Stimulated activated CD4-positive, alpha-beta T cell treated with anti-CD3 and anti-CD28 coated beads, TNF-alpha, amount 100 ng/mL, for 24 hours (primary cell): ENCODE measurements around the gene ADAM10.
A peak's percentile ranks its signal among the peaks of the same experiment; 100 is the strongest.

Experiments
- DNase-seq, 3 experiments: peaks; one replicate each; pipeline ENCODE4 v3.0.0-alpha.2; 2020; ENCODE audit warnings: low read depth in 3 of 3

ADAM10 gene

GRCh38 chr15:58552505-58553364, 196.8 kb downstream of the ADAM10 start:
- no peak for DNase-seq

GRCh38 chr15:58551764-58552504, 197.6 kb downstream of the ADAM10 start:
- no peak for DNase-seq

- DNase-seq: no peak
These were observed 198.3 kb downstream of the ADAM10 start for GRCh38 chr15:58551084-58551763.

GRCh38 chr15:58549785-58550074, 199.8 kb downstream of the ADAM10 start:
- no peak for DNase-seq

GRCh38 chr15:58549013-58549784, 200.3 kb downstream of the ADAM10 start:
- DNase-seq: no peak

- no peak for DNase-seq
These were observed 201.0 kb downstream of the ADAM10 start for GRCh38 chr15:58548308-58549012.

- no peak for DNase-seq
These were observed 201.7 kb downstream of the ADAM10 start for GRCh38 chr15:58547628-58548307.

GRCh38 chr15:58546635-58547627, 202.6 kb downstream of the ADAM10 start:
- no peak for DNase-seq

GRCh38 chr15:58546066-58546591, 203.4 kb downstream of the ADAM10 start:
- DNase-seq: no peak

- peak in 1 of 3 experiments; percentile 9 for DNase-seq
These were observed 204.0 kb downstream of the ADAM10 start for GRCh38 chr15:58545307-58546065.

GRCh38 chr15:58544756-58545155, 204.8 kb downstream of the ADAM10 start:
- no peak for DNase-seq

- DNase-seq: no peak
These were observed 205.7 kb downstream of the ADAM10 start for GRCh38 chr15:58543664-58544335.

GRCh38 chr15:58541410-58542087, 208.0 kb downstream of the ADAM10 start:
- no peak for DNase-seq

GRCh38 chr15:58539548-58539947, 210.0 kb downstream of the ADAM10 start:
- no peak for DNase-seq

GRCh38 chr15:58538901-58539300, 210.6 kb downstream of the ADAM10 start:
- no peak for DNase-seq
